ENCODE results near the gene CHD3. TPM values are rescaled to one million over a fixed set of nuclear protein-coding genes. Genes with fewer than 3 reads are reported as not detected.
A peak's percentile ranks its signal among the peaks of the same experiment; 100 is the strongest.

CHD3 gene
- total RNA-seq, 1 experiment from 2014 or later: 197 TPM

DNA sequence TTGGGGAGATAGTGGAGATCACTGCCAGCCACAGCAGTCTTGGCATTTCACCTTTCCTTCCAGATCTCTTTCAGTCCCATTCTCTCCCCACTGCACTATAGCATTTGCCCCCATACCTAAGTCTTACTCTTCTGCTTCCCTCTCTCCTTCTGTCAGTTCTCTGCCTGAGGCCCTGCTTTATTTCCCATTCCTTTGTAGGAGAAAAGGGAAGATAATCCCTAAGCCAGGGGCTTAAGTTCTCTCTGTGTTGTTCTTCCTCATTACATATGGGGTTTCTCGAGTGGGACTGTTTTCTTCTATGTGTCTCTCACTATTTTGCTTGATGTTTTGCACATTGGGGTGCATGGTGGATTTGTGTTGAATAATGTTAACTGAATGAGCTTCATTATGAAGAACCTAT, 48.1 kb upstream of the CHD3 start:
- peaks cover 28% of the 10 kb centered on the region for H3K4me1 ChIP-seq (replicated peaks; ENCODE audit: insufficient read depth)
- no peaks in the 10 kb centered on the region for H3K9me3 ChIP-seq (ENCODE audit: insufficient read depth, low read depth)
- H3K36me3 ChIP-seq (ENCODE audit: low read depth): no peaks in the 10 kb centered on the region
- peak overlapping the region; percentile 97; the same call in 1 of the 2 replicates for H3K4me2 ChIP-seq
- peaks cover 50% of the 10 kb centered on the region; the same call in 1 of the 2 replicates for H3F3A ChIP-seq (ENCODE audit: insufficient read depth, low read depth)
- TF ChIP-seq, protein P1, sequence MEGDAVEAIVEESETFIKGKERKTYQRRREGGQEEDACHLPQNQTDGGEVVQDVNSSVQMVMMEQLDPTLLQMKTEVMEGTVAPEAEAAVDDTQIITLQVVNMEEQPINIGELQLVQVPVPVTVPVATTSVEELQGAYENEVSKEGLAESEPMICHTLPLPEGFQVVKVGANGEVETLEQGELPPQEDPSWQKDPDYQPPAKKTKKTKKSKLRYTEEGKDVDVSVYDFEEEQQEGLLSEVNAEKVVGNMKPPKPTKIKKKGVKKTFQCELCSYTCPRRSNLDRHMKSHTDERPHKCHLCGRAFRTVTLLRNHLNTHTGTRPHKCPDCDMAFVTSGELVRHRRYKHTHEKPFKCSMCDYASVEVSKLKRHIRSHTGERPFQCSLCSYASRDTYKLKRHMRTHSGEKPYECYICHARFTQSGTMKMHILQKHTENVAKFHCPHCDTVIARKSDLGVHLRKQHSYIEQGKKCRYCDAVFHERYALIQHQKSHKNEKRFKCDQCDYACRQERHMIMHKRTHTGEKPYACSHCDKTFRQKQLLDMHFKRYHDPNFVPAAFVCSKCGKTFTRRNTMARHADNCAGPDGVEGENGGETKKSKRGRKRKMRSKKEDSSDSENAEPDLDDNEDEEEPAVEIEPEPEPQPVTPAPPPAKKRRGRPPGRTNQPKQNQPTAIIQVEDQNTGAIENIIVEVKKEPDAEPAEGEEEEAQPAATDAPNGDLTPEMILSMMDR (conservative IDR thresholded peaks at IDR 0.05): no peak
- no peak for TF ChIP-seq EZH2 (IDR thresholded peaks at IDR 0.05; ENCODE audit: low read depth)
- DNase-seq: no peak
- intact Hi-C loops (cut with micrococcal nuclease; ENCODE audit: unreplicated experiment): loop anchor here (5.0 kb wide), 3 partner anchors 93 to 578 kb away; partner anchors contain the start of gene CLDN7
- peaks cover 20% of the 10 kb centered on the region for H3K79me2 ChIP-seq (ENCODE audit: low read depth)
- no peak overlapping the region for H2AFZ ChIP-seq
- no peaks in the 10 kb centered on the region for H3K9me2 ChIP-seq (ENCODE audit: insufficient read depth)
- no peaks in the 10 kb centered on the region for H3K27me3 ChIP-seq (ENCODE audit: insufficient read depth, low read depth)
- BruUV-seq (replicated peaks): no TSS peak
- no peak overlapping the region for H3K27ac ChIP-seq
- ChIA-PET CTCF (no interaction called here), POLR2A (ENCODE audit: unreplicated experiment) (no interaction called here)
- peaks cover 7% of the 10 kb centered on the region for H4K20me1 ChIP-seq (ENCODE audit: insufficient read depth)
- no peak overlapping the region for H3K4me3 ChIP-seq

DNA sequence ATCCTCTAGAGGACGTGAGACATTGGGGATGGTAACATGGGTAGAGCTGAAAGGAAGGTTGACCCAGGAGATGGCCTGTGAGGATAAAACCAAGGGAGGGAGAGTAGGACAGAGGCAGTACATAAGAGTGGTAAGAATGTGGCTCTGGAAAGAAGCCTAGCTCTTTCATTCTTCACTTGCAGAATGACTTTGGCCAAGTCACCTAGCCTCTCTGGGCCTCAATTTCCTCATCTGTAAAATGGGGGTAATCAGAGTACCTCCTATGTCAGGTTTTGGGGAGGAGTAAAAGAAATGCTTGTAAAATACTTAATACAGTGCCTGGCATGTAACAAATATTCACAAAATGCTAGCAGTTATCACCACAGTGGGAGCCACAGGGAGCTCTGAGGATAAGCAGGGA, 47.7 kb upstream of the CHD3 start:
- POLR2A ChIA-PET (ENCODE audit: unreplicated experiment): no interaction called here
- H3K79me2 ChIP-seq (ENCODE audit: low read depth): peaks cover 23% of the 10 kb centered on the region
- peak overlapping the region; percentile 97 for H3K4me2 ChIP-seq
- H3K27ac ChIP-seq: no peak overlapping the region
- peaks cover 50% of the 10 kb centered on the region; the same call in 1 of the 2 replicates for H3F3A ChIP-seq (ENCODE audit: insufficient read depth, low read depth)
- no peaks in the 10 kb centered on the region for H3K36me3 ChIP-seq (ENCODE audit: low read depth)
- peaks cover 10% of the 10 kb centered on the region for H4K20me1 ChIP-seq (ENCODE audit: insufficient read depth)
- no peaks in the 10 kb centered on the region for H3K9me3 ChIP-seq (ENCODE audit: insufficient read depth, low read depth)
- no peak for DNase-seq
- H3K9me2 ChIP-seq (ENCODE audit: insufficient read depth): no peaks in the 10 kb centered on the region
- TF ChIP-seq, protein P1 (conservative IDR thresholded peaks at IDR 0.05): no peak
- TF ChIP-seq EZH2 (IDR thresholded peaks at IDR 0.05; ENCODE audit: low read depth): no peak
- intact Hi-C loops (cut with micrococcal nuclease; ENCODE audit: unreplicated experiment): loop anchor here (5.0 kb wide), 3 partner anchors 94 to 579 kb away; partner anchors contain the start of gene CLDN7
- peak overlapping the region; percentile 93; the same call in 1 of the 2 replicates for H3K4me3 ChIP-seq
- CTCF ChIA-PET: no interaction called here
- BruUV-seq (replicated peaks): no TSS peak
- H3K27me3 ChIP-seq (ENCODE audit: insufficient read depth, low read depth): no peaks in the 10 kb centered on the region
- peaks cover 28% of the 10 kb centered on the region for H3K4me1 ChIP-seq (replicated peaks; ENCODE audit: insufficient read depth)
- H2AFZ ChIP-seq: no peak overlapping the region

DNA sequence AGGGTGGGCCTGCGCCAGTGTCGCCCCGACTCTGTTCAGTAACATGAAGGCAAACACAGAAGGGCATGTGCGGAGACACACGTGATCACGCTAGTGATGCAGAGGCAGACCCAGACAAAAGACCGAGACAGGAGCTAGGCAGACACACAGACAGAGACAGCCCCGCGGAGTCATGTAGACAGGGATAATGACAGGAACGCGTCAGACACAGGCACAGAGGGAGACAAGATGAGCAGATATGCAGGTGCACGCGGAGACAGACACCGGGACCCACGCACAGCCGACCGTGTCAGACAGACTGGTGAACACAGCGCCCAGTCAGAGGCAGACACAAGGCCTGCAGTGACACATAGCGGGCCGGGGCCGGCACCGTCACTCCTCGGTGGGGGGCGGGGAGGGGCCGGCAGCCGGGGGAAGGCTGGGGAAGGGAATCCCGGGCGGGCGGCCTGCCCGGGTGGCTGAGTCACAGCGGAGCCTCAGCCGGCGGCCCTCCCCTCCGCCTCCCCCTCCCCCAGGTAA, 47.1 kb upstream of the CHD3 start:
- H3K4me1 ChIP-seq (replicated peaks; ENCODE audit: insufficient read depth): peaks cover 28% of the 10 kb centered on the region
- H4K20me1 ChIP-seq (ENCODE audit: insufficient read depth): peaks cover 10% of the 10 kb centered on the region
- H3K4me3 ChIP-seq: peak overlapping the region; percentile 93
- DNase-seq: peak in 1 of 2 experiments; percentile 88
- no peaks in the 10 kb centered on the region for H3K9me3 ChIP-seq (ENCODE audit: insufficient read depth, low read depth)
- H3F3A ChIP-seq (ENCODE audit: insufficient read depth, low read depth): peaks cover 49% of the 10 kb centered on the region; the same call in 1 of the 2 replicates
- peak overlapping the region; percentile 97 for H3K4me2 ChIP-seq
- ChIA-PET CTCF (no interaction called here), POLR2A (ENCODE audit: unreplicated experiment) (interaction anchor here (0.5 kb wide), 1 partner anchor 130 kb away, joined by 3 read pairs; no protein-coding TSS in a partner anchor)
- H3K79me2 ChIP-seq (ENCODE audit: low read depth): peaks cover 23% of the 10 kb centered on the region
- no TSS peak for BruUV-seq (replicated peaks)
- TF ChIP-seq EZH2 (IDR thresholded peaks at IDR 0.05; ENCODE audit: low read depth): no peak
- TF ChIP-seq, protein P1 (conservative IDR thresholded peaks at IDR 0.05): no peak
- no peaks in the 10 kb centered on the region for H3K36me3 ChIP-seq (ENCODE audit: low read depth)
- peak overlapping the region; percentile 92 for H3K27ac ChIP-seq
- intact Hi-C loops (cut with micrococcal nuclease; ENCODE audit: unreplicated experiment): loop anchor here (5.0 kb wide), 3 partner anchors 94 to 579 kb away; partner anchors contain the start of gene CLDN7
- peak overlapping the region; percentile 91 for H2AFZ ChIP-seq
- no peaks in the 10 kb centered on the region for H3K27me3 ChIP-seq (ENCODE audit: insufficient read depth, low read depth)
- H3K9me2 ChIP-seq (ENCODE audit: insufficient read depth): no peaks in the 10 kb centered on the region

All from PC-9 (cell line).